Prostate gland (tissue), 2 donors: ENCODE results near the gene KRT80.

Experiments
- CTCF ChIP-seq, 4 experiments: fragments of 200-600 bp in 2 of 4; fragments of 450-650 bp in 2 of 4; sonication (generic) in 2 of 4; IDR thresholded peaks; 1 replicate in 3 of 4; 2 replicates in 1 of 4; pipeline ENCODE4 v1.5.1; 2016 to 2019; ENCODE audit warnings: antibody characterized with exemption in 4 of 4, mild to moderate bottlenecking in 2 of 4, moderate library complexity in 2 of 4
- POLR2AphosphoS5 ChIP-seq: sonication (generic); formaldehyde crosslinking; IDR thresholded peaks from one replicate; pipeline ENCODE4 v1.6.1; 2017; ENCODE audit warnings: antibody characterized with exemption

- TF ChIP-seq CTCF (IDR thresholded peaks at IDR 0.05) (no peak), POLR2AphosphoS5 (no peak)
Measured at GRCh38 chr12:52164624-52165023, 27.2 kb downstream of the KRT80 start.
